WTC11 (cell line): ENCODE measurements around the gene CCDC158. TPM values are rescaled to one million over a fixed set of nuclear protein-coding genes. Genes with fewer than 3 reads are reported as not detected.

Source experiments
- ATAC-seq: fragments of 200-7000 bp; cut with Tn5 transposase; 2 replicates; pipeline ENCODE4 v1.10.0; 2021; ENCODE audit warnings: mild to moderate bottlenecking, moderate library complexity
- CTCF ChIA-PET: fragments of 300-600 bp; sonication (Branson Sonifier 250); formaldehyde crosslinking; loops from one replicate; lab custom pipeline; 2021; ENCODE audit warnings: antibody characterized with exemption; lab: Charles Lee
- POLR2A ChIA-PET: fragments of 350-600 bp; sonication (Branson Sonifier 250); formaldehyde crosslinking; loops from one replicate; lab custom pipeline; 2021; ENCODE audit warnings: antibody characterized with exemption; lab: Charles Lee
- DNase-seq: peaks from one replicate; pipeline ENCODE4 v3.0.0; 2021; ENCODE audit warnings: low spot score
- H3K27ac Mint-ChIP-seq: 2 replicates; pipeline ENCODE4 v1.8.0; 2021; ENCODE audit warnings: mixed read lengths
- H3K27me3 Mint-ChIP-seq: 2 replicates; pipeline ENCODE4 v1.8.0; 2021; ENCODE audit warnings: low read depth, mild to moderate bottlenecking, moderate library complexity, mixed read lengths
- H3K36me3 Mint-ChIP-seq: 2 replicates; pipeline ENCODE4 v1.8.0; 2021; ENCODE audit warnings: mixed read lengths
- H3K4me1 Mint-ChIP-seq: 2 replicates; pipeline ENCODE4 v1.8.0; 2022; ENCODE audit warnings: mixed read lengths
- H3K4me3 Mint-ChIP-seq: 2 replicates; pipeline ENCODE4 v1.8.0; 2021; ENCODE audit warnings: mild to moderate bottlenecking, moderate library complexity, mixed read lengths
- H3K9me3 Mint-ChIP-seq: 2 replicates; pipeline ENCODE4 v1.8.0; 2021; ENCODE audit warnings: mixed read lengths
- AR ChIP-seq: fragments of 250-450 bp; sonication (Bioruptor Pico); IDR thresholded peaks from 2 replicates; pipeline ENCODE4 v1.9.0; 2021; ENCODE audit warnings: mild to moderate bottlenecking
- ATF2 ChIP-seq: sonication (generic); formaldehyde crosslinking; IDR thresholded peaks from 2 replicates; pipeline ENCODE4 v1.8.1; 2022; ENCODE audit warnings: low read depth, missing genetic modification reagents, borderline replicate concordance
- CBFB ChIP-seq: sonication (generic); formaldehyde crosslinking; IDR thresholded peaks from 2 replicates; pipeline ENCODE4 v1.8.1; 2022; ENCODE audit warnings: mild to moderate bottlenecking, low read depth, missing genetic modification reagents
- CDX4 ChIP-seq: fragments of 250-450 bp; sonication (Bioruptor Pico); IDR thresholded peaks from 2 replicates; pipeline ENCODE4 v1.9.0; 2021; ENCODE audit warnings: moderate library complexity, mild to moderate bottlenecking, inconsistent platforms, borderline replicate concordance
- CTCF ChIP-seq: fragments of 200-600 bp; IDR thresholded peaks from 2 replicates; pipeline ENCODE4 v1.8.0; 2022; ENCODE audit warnings: antibody characterized with exemption
- E2F4 ChIP-seq: sonication (generic); formaldehyde crosslinking; IDR thresholded peaks from 2 replicates; pipeline ENCODE4 v1.8.1; 2022; ENCODE audit warnings: low read depth, mild to moderate bottlenecking, moderate library complexity, missing genetic modification reagents, borderline replicate concordance
- EMX1 ChIP-seq: fragments of 250-450 bp; sonication (Bioruptor Pico); IDR thresholded peaks from 2 replicates; pipeline ENCODE4 v1.8.0; 2021; ENCODE audit warnings: mild to moderate bottlenecking
- FOXJ3 ChIP-seq: sonication (generic); formaldehyde crosslinking; IDR thresholded peaks from 2 replicates; pipeline ENCODE4 v1.9.0; 2021; ENCODE audit warnings: missing genetic modification reagents, mild to moderate bottlenecking, borderline replicate concordance
- FOXK1 ChIP-seq: sonication (generic); formaldehyde crosslinking; IDR thresholded peaks from 2 replicates; pipeline ENCODE4 v1.8.0; 2022; ENCODE audit warnings: mild to moderate bottlenecking, moderate library complexity, missing genetic modification reagents
- FOXP1 ChIP-seq: sonication (generic); formaldehyde crosslinking; IDR thresholded peaks from 2 replicates; pipeline ENCODE4 v1.8.0; 2022; ENCODE audit warnings: missing genetic modification reagents, mild to moderate bottlenecking, moderate library complexity, borderline replicate concordance
- GRHL2 ChIP-seq: fragments of 250-450 bp; sonication (Bioruptor Pico); IDR thresholded peaks from 2 replicates; pipeline ENCODE4 v1.8.0; 2022; ENCODE audit warnings: mild to moderate bottlenecking, moderate library complexity; ENCODE audit not compliant: insufficient replicate concordance, severe bottlenecking
- GTF2I ChIP-seq: fragments of 250-450 bp; sonication (Bioruptor Pico); conservative IDR thresholded peaks from 2 replicates; pipeline ENCODE4 v1.4.0; 2021; ENCODE audit warnings: mild to moderate bottlenecking
- IRF1 ChIP-seq: sonication (generic); formaldehyde crosslinking; IDR thresholded peaks from 2 replicates; pipeline ENCODE4 v1.8.0; 2023; ENCODE audit warnings: missing genetic modification reagents
- MXD4 ChIP-seq: fragments of 250-450 bp; sonication (Bioruptor Pico); IDR thresholded peaks from 2 replicates; pipeline ENCODE4 v1.8.0; 2021; ENCODE audit warnings: mild to moderate bottlenecking, moderate library complexity, borderline replicate concordance
- MYBL2 ChIP-seq: sonication (generic); formaldehyde crosslinking; IDR thresholded peaks from 2 replicates; pipeline ENCODE4 v1.8.1; 2023; ENCODE audit warnings: mild to moderate bottlenecking, moderate library complexity, missing genetic modification reagents
- NFE2L1 ChIP-seq: sonication (generic); formaldehyde crosslinking; IDR thresholded peaks from 2 replicates; pipeline ENCODE4 v1.8.1; 2023; ENCODE audit warnings: missing genetic modification reagents
- PRRX2 ChIP-seq: fragments of 250-450 bp; sonication (Bioruptor Pico); IDR thresholded peaks from 2 replicates; pipeline ENCODE4 v1.8.0; 2021; ENCODE audit warnings: mild to moderate bottlenecking
- SOX15 ChIP-seq: fragments of 250-450 bp; sonication (Bioruptor Pico); IDR thresholded peaks from 2 replicates; pipeline ENCODE4 v1.9.0; 2021; ENCODE audit warnings: mild to moderate bottlenecking
- USF2 ChIP-seq: sonication (generic); formaldehyde crosslinking; IDR thresholded peaks from 2 replicates; pipeline ENCODE4 v1.8.1; 2023; ENCODE audit warnings: mild to moderate bottlenecking, missing genetic modification reagents, moderate library complexity
- ZNF416 ChIP-seq: fragments of 250-450 bp; sonication (Bioruptor Pico); IDR thresholded peaks from 2 replicates; pipeline ENCODE4 v1.9.0; 2021; ENCODE audit warnings: mild to moderate bottlenecking, inconsistent platforms
- total RNA-seq: library from RNA; stranded (reverse); gene quantifications from 3 replicates; pipeline ENCODE4 v1.2.3, GENCODE V29; 2021

CCDC158 gene
- total RNA-seq, 1 experiment from 2014 or later, result 0.15 TPM

- TF ChIP-seq PRRX2 (CRISPR knock-in tag) (no peak), CTCF (no peak), EMX1 (CRISPR knock-in tag) (no peak)
These were observed 122.7 kb downstream of the CCDC158 start (continued) for GRCh38 chr4:76298227-76298626.

- CTCF ChIA-PET, result no interaction called here
These were observed 124.6 kb downstream of the CCDC158 start for GRCh38 chr4:76296286-76296820.

GRCh38 chr4:76293772-76294171 lies 127.2 kb downstream of the CCDC158 start:
- H3K36me3 Mint-ChIP-seq, result peaks cover 14% of the 10 kb centered on the region
- H3K27ac Mint-ChIP-seq, result no peak overlapping the region
- ATAC-seq (no peak), DNase-seq (no peak)
- H3K4me3 Mint-ChIP-seq, result no peak overlapping the region
- peaks cover 5% of the 10 kb centered on the region for H3K4me1 Mint-ChIP-seq
- ChIA-PET CTCF (interaction anchor here (0.9 to 1.0 kb wide), 2 partner anchors 12 to 85 kb away, joined by 3 to 4 read pairs; no protein-coding TSS in a partner anchor), POLR2A (no interaction called here)
- H3K27me3 Mint-ChIP-seq, result peaks cover 47% of the 10 kb centered on the region
- H3K9me3 Mint-ChIP-seq, result peaks cover 29% of the 10 kb centered on the region
- TF ChIP-seq FOXK1 (no peak), FOXJ3 (CRISPR knock-in tag) (no peak), IRF1 (CRISPR knock-in tag) (no peak), CTCF (no peak), NFE2L1 (CRISPR knock-in tag) (no peak), SOX15 (no peak), CDX4 (no peak), ATF2 (no peak)

More at GRCh38 chr4:76296286-76296820, 124.6 kb downstream of the CCDC158 start:
- peaks cover 14% of the 10 kb centered on the region for H3K36me3 Mint-ChIP-seq
- no peak overlapping the region for H3K4me3 Mint-ChIP-seq
- DNase-seq, result no peak
- TF ChIP-seq AR (CRISPR knock-in tag) (no peak), USF2 (no peak), GTF2I (CRISPR knock-in tag) (no peak), MXD4 (CRISPR knock-in tag) (no peak), FOXP1 (CRISPR knock-in tag) (no peak), CBFB (CRISPR knock-in tag) (no peak), GRHL2 (no peak), EMX1 (CRISPR knock-in tag) (no peak), ZNF416 (CRISPR knock-in tag) (no peak), MYBL2 (no peak), E2F4 (no peak)
- peaks cover 47% of the 10 kb centered on the region for H3K27me3 Mint-ChIP-seq
- POLR2A ChIA-PET, result no interaction called here
- H3K4me1 Mint-ChIP-seq, result no peaks in the 10 kb centered on the region
- ATAC-seq, result no peak
- no peak overlapping the region for H3K27ac Mint-ChIP-seq
- H3K9me3 Mint-ChIP-seq, result peaks cover 31% of the 10 kb centered on the region
